Endothelial cell (in vitro differentiated cells): ENCODE measurements around the gene FMN1. TPM values are rescaled to one million over a fixed set of nuclear protein-coding genes. Genes with fewer than 3 reads are reported as not detected.

Experiments
- DNase-seq: peaks from one replicate; pipeline ENCODE4 v3.0.0; 2021; ENCODE audit warnings: low spot score
- H3K27ac Mint-ChIP-seq: one replicate; pipeline ENCODE4 v1.8.0; 2021; ENCODE audit warnings: mixed read lengths, inconsistent platforms; ENCODE audit not compliant: unreplicated experiment
- H3K27me3 Mint-ChIP-seq: one replicate; pipeline ENCODE4 v1.8.0; 2021; ENCODE audit warnings: mild to moderate bottlenecking, moderate library complexity, mixed read lengths, inconsistent platforms; ENCODE audit not compliant: unreplicated experiment
- H3K36me3 Mint-ChIP-seq: one replicate; pipeline ENCODE4 v1.8.0; 2021; ENCODE audit warnings: mild to moderate bottlenecking, low read depth, mixed read lengths, inconsistent platforms; ENCODE audit not compliant: unreplicated experiment
- H3K4me1 Mint-ChIP-seq: one replicate; pipeline ENCODE4 v1.8.0; 2021; ENCODE audit warnings: mild to moderate bottlenecking, mixed read lengths, inconsistent platforms; ENCODE audit not compliant: unreplicated experiment
- H3K4me3 Mint-ChIP-seq: one replicate; pipeline ENCODE4 v1.8.0; 2021; ENCODE audit warnings: mild to moderate bottlenecking, mixed read lengths, inconsistent platforms; ENCODE audit not compliant: unreplicated experiment
- H3K9me3 Mint-ChIP-seq: one replicate; pipeline ENCODE4 v1.8.0; 2021; ENCODE audit warnings: mixed read lengths, inconsistent platforms; ENCODE audit not compliant: unreplicated experiment
- total RNA-seq: library from RNA; stranded (reverse); fragmentation: NEBNext Ultra II Directional; extraction: Animal tissue kit (Norgen Biotek cat#: 25700); gene quantifications from one replicate; pipeline ENCODE4 v1.2.1, GENCODE V29; 2021; ENCODE audit not compliant: unreplicated experiment
- TF ChIP-seq, protein P1 (sequence below): fragments of 200-600 bp; sonication (generic); IDR thresholded peaks from one replicate; pipeline ENCODE4 v1.5.0; 2021; ENCODE audit warnings: antibody characterized with exemption; ENCODE audit not compliant: unreplicated experiment

Gene FMN1
- total RNA-seq, 1 donor from 2014 or later, result 1.3 TPM

DNA sequence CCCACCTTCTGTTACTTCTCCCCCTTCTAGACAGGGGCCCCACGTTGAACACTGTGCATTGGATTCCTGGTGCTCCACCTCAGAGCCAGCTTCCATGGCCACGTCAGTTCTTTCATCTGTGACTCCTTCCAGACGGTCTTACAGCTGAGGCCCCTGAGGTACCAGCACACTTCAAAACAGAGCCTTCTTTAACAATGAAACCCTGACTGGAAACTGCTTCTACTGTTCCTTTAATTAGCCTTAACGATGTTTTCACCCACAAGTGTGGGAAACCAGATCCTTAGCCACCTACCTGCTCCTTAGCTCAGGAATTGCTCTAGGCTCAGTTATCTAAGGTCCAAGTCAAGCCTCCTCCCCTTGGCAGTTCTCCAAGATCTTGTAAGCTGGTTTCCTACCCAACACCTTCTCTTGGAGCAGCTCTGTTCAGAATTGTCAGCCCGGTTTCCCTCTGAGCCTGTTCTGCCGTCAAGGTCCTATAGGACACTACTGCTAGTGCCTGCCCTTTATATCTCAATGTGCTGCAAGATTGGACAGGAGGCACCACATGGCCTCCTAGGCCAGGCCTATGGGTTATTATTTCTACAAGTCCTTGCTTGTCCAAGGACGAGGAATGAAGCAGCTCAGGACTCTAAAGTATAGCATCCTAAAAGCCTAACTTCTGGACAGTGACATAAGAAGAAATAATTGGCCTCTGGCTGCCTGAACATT lies 80.7 kb downstream of the FMN1 start:
- Mint-ChIP-seq H3K4me3 (no peak overlapping the region), H3K36me3 (no peaks in the 10 kb centered on the region), H3K4me1 (peaks cover 5% of the 10 kb centered on the region), H3K27me3 (peaks cover 1% of the 10 kb centered on the region), H3K27ac (no peak overlapping the region), H3K9me3 (no peaks in the 10 kb centered on the region)
- TF ChIP-seq, protein P1, sequence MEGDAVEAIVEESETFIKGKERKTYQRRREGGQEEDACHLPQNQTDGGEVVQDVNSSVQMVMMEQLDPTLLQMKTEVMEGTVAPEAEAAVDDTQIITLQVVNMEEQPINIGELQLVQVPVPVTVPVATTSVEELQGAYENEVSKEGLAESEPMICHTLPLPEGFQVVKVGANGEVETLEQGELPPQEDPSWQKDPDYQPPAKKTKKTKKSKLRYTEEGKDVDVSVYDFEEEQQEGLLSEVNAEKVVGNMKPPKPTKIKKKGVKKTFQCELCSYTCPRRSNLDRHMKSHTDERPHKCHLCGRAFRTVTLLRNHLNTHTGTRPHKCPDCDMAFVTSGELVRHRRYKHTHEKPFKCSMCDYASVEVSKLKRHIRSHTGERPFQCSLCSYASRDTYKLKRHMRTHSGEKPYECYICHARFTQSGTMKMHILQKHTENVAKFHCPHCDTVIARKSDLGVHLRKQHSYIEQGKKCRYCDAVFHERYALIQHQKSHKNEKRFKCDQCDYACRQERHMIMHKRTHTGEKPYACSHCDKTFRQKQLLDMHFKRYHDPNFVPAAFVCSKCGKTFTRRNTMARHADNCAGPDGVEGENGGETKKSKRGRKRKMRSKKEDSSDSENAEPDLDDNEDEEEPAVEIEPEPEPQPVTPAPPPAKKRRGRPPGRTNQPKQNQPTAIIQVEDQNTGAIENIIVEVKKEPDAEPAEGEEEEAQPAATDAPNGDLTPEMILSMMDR, result no peak
- DNase-seq, result no peak

DNA sequence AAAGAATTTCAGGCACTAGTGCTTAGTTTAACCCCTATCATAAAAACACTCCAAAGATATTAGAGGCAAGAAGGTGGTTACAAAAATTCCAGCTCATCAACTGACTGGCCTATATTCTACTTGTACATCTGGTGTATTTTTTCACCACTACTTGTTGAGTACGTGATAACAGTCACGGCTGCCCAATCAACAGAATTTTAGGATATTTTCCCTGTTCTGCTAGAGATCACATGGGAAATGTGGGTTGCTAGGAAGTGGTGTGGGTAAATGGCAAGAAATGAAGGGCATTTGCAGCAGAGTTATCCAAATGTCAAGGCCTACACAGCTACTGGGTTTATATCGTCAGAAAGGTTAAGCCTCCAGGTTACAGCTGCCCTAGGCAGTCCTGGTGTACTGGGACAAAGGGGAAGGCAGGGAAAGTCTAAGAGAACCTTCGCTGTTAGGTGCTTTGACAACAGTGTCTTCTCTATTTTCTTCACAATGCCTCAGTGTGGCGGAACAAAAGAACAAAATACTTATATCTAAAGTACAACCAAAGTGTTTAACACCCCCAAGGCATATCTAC lies 81.9 kb downstream of the FMN1 start:
- H3K27me3 Mint-ChIP-seq, result no peaks in the 10 kb centered on the region
- no peaks in the 10 kb centered on the region for H3K9me3 Mint-ChIP-seq
- no peak for DNase-seq
- H3K27ac Mint-ChIP-seq, result no peak overlapping the region
- H3K4me3 Mint-ChIP-seq, result no peak overlapping the region
- H3K36me3 Mint-ChIP-seq, result no peaks in the 10 kb centered on the region
- peaks cover 5% of the 10 kb centered on the region for H3K4me1 Mint-ChIP-seq
- TF ChIP-seq, protein P1, result no peak

DNA sequence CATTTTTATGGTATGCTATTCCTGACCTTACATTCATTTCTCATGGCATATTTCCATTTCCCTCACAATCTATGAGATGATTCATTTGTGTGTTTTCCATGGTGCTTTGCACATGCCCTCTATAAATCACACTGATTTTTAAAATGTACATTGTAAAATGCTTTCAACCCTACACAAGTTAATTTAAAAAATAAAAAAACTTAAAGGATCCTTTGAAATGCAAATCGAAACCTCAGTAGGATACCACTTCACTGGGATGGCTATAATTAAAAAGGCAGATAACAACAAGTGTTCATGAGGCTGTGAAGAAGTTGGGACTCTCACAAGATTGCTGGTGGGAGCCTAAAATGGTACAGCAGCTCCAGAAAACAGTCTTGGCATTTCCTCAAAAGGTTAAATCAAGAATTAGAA lies 83.5 kb downstream of the FMN1 start:
- TF ChIP-seq, protein P1, result no peak
- H3K9me3 Mint-ChIP-seq, result no peaks in the 10 kb centered on the region
- DNase-seq, result no peak
- H3K27ac Mint-ChIP-seq, result no peak overlapping the region
- H3K27me3 Mint-ChIP-seq, result no peaks in the 10 kb centered on the region
- H3K4me1 Mint-ChIP-seq, result peaks cover 5% of the 10 kb centered on the region
- no peaks in the 10 kb centered on the region for H3K36me3 Mint-ChIP-seq
- H3K4me3 Mint-ChIP-seq, result no peak overlapping the region

DNA sequence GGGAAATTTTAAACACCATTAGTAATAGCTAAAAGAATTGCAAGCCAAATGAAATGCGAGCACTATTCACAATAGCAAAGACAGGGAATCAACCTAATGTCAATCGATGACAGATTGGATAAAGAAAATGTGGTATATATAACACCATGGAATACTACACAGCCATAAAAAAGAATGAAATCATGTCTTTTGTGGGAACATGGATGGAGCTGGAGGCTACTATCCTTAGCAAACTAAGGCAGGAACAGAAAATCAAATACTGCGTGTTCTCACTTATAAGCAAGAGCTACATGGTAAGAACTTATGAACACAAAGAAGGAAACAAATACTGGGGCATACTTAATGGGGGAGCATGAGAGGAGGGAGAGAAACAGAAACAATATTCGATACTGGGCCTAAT lies 85.2 kb downstream of the FMN1 start:
- no peak overlapping the region for H3K27ac Mint-ChIP-seq
- H3K4me1 Mint-ChIP-seq, result no peaks in the 10 kb centered on the region
- H3K27me3 Mint-ChIP-seq, result no peaks in the 10 kb centered on the region
- no peak overlapping the region for H3K4me3 Mint-ChIP-seq
- no peaks in the 10 kb centered on the region for H3K36me3 Mint-ChIP-seq
- no peaks in the 10 kb centered on the region for H3K9me3 Mint-ChIP-seq
- TF ChIP-seq, protein P1, result no peak
- no peak for DNase-seq

DNA sequence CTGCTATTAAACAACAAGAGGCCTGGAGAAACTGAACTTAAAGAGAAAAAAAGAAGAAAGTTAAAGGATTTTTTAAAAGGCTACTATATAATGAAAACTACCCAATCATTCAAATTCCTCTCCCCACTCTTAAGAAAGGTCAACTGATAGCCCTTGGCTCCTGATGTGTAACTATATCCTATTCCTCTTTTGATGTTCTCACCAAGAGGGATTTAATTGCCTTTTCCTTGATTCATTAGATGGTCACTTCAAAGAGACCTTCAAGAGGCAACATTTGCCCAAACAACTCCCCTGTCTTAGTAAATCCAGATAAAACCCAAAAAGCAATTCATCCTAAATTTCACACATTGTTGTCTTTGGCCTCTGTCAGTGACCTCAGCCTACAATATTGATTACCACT lies 86.0 kb downstream of the FMN1 start:
- TF ChIP-seq, protein P1, result no peak
- no peaks in the 10 kb centered on the region for H3K36me3 Mint-ChIP-seq
- no peaks in the 10 kb centered on the region for H3K4me1 Mint-ChIP-seq
- H3K27me3 Mint-ChIP-seq, result no peaks in the 10 kb centered on the region
- DNase-seq, result no peak
- H3K4me3 Mint-ChIP-seq, result no peak overlapping the region
- H3K27ac Mint-ChIP-seq, result no peak overlapping the region
- H3K9me3 Mint-ChIP-seq, result no peaks in the 10 kb centered on the region
